ENCODE results near the gene IMP3.
A peak's percentile ranks its signal among the peaks of the same experiment; 100 is the strongest.

IMP3 gene

DNA sequence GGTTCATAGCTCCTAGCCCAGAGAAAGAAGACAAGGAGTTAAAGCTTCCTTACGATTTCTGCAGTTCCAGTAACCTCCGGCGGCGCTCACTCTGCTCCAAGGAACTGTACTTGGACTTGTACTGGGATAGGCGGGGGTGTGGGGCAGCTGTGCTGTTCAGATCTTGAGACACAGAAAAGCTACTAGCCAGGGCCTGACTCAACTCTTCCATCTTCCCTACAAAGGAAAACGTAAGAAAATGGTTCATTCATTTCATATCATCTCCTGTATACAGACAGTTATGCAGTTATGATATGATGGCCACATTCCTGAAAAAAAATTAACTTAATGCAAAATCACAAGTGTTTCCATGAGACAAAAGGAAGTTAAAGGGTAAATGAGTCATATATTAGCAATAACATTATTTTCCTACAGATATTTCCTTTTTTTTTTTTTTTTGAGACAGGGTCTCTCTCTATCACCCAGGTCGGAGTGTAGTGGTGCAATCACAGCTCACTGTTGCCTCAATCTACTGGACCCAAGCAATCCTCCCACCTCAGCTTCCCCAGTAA, 19.1 kb downstream of the IMP3 start:
- ATAC-seq: no peak

DNA sequence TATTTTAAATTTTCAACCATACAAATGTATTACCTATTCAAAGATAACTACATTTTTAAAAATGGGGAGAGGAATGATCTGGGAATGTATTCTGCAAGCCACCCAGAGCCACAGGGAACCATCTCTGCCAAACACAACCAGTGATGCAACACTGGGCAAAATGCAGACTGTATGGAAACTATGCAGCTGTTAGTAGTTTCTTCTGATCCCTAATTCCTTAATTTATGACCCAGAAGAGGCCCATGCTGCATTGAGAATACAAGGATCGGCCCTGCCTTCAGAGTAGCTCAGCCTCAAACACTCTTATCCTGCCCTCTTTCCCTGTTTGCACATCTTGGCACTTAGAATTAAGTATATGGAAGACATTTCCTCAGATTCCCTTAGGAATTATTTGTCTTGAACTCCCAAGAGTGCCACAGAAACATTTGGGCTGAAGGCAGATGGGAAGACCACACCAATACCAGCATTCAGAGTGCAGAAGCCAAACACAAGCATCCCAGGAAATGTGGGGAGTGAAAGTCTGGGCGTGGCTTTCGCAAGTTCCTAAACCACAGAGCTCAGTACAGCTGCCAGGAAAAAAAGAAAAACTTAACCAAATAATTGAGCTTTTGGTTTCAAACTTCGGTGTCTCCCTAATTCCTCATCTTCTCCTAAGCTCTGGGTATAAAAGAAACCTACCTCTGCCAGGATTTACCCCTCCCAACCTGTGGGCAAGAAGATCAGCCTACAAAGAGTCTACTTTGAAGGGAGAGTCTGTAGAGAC, 19.8 kb downstream of the IMP3 start:
- ATAC-seq: no peak

DNA sequence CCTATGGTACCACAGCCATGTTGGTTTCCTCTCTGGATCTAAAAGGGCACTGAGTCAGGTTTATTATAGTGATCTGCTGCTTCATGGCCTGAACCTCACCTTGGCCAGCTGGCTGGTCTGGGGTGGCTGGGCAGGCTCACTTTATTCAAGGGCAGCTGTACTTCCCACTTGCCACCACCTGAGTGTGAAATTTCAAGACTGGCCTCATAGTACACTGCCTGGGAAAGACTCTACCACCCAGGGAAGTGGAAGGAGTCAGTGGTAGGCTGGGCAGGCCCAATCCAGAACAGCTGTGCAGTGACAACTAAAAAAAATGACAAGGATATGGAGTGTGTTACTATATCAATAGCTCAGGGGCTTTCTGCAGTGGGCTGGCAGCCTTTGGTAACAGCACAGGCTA, 23.3 kb downstream of the IMP3 start:
- ATAC-seq: no peak

DNA sequence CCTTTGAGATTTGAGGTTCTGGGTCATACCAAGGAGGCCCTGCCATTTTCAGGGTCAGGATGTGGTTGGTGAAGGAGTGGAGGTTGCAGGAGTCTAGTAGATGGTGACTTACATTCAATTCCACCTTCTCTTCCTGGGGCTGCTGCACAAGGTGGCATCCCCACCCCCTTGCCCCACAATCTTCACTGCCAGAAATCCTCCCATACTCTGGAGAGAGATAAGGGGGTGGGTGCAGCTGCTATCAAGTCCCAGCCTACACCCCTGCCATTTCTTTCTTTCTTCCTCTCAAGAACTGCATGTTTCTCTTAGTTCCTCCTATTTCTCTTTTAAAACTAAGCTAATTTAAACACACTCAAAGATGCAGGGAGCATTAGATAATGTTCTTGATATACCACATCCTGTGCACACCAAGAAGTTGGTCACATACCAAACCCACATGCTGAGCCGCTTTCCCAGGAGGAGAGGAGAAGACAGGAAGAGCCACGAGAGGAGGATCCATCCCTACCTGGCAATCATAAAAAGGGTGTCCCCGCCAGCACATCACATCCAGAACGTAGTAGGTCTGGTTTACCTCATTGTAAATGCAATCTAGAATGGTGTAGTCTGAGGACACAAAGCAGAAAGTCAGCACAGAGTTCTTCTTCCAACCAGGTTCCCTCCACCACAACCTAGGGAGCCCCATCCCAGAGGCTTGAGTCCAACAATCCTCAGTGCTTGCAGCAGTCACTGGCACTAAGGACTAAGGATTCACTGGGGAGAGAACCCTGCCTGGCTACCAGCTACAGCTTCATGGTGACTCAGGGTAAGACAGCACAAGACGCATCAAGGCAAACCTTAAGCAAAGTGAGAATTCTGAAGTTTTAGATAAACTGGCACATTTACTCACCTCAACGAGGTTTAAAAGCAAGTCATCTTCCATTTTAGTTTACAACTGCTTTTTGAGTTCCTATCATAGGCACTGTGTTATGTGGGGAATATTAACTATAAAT, 33.0 kb downstream of the IMP3 start:
- peak; percentile 61 to 75 for ATAC-seq

DNA sequence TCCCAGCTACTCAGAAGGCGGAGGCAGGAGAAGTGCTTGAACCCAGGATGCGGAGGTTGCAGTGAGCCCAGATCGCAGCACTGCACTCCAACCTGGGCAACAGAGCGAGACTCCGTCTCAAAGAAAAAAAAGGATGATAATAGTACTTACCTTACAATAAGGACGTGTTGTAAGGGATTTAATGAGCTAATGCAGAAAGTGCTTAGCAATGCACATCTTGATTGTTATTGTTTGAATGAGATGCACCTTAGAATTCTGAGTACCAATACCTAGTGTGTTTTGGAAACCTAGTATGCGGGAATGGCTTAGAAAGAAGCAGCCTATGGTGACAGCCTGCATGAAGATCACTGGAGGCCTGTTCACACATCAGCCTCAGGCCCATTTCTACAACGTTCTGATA, 34.0 kb downstream of the IMP3 start:
- ATAC-seq: no peak

DNA sequence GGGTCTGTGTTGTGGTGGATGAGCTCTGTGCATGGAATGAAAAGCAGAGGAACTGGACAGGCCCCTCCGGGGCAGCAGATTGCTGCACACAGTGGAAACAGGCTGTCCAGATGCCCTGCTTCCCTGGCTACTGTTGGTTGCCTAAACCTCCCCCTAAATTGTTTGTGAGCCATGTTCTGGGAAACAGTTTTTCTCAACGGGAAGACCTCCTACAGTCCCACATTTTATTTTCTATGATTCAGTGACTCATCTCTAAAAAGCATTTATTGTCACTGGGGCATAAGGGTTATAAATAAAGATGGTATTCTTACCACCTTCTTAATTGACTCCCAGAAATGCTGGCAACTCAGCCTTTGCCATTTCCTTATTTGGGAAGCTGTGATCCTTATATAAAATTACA, 40.6 kb downstream of the IMP3 start:
- ATAC-seq: no peak

DNA sequence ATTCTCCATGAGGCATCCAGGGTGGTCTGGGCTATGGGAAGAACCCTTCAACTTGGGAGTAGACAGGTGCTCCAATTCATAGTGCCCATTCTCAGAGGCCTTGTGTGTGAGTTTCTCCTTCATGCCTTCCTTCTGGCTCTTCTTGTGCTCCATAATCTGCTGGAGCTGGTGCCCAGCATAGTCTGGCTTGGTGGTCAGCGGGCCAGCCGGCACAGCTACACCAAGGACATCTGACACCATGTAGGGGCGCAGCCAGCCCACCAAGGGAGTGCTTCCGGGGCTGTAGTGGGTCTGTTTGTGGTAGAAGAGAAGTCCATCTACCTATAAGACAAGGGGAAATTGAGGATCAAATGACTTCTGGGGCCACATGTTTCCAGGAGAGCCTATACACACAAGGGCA, 41.7 kb downstream of the IMP3 start:
- no peak for ATAC-seq

DNA sequence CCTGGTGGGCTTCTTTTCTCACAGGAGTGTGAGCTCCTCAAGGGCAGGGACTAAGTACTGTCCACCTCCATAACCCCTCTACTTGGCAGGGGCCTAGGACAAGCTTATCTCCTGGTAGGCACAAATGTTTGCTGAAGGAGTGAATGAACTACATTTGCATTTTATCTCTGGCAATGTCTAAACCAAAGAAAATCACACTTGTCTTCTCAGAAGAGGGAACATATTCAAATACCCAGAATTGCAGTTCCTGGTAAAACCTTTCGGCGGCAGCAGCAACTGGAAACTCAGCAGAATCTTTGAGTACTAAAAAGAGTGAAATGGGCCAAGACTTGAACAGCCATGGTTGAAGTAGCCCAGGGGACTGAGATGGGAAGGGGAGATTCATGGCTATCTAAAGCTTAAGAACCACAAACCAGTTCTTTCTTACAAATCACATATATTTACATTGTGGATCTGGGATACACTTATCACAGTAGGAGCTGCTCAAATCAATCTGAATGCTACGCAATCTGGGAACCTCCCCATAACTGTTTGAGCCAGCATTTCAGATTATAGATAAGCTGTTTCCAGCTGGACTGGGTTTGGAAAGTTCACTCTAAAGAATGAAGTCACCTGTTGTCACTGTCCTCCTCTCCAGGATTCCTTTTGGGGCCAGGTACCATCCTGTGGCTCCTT, 42.2 kb downstream of the IMP3 start:
- peak; percentile 55 to 71 for ATAC-seq

DNA sequence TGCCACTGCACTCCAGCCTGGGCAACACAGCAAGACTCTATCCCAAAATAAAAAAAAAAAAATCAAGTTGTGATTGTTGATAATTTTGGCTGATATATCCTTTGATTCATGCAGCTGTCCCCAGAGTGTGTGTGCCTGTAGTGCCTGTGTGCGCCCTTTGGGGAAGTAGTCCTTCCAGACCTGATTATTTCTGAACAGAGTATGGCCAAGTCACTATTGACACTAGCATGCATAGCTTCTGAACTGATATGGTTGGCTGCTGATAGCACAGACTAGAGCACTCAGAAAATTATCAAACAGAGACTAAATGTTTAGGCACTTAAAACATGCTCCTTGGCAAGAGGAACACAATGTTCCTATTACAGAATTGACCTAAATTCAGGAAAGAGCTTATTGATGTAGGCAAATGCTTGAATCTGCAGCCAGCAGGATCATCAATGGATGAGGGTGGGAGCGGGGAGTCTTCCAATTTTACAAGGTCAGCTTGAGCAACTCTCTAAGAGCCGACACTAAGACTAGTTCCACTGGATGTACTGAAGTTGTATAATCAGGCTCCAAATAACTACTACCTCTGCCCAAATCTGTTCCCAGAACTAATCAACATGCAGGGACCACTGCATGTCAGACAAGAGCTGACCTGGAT, 43.2 kb downstream of the IMP3 start:
- ATAC-seq: no peak

DNA sequence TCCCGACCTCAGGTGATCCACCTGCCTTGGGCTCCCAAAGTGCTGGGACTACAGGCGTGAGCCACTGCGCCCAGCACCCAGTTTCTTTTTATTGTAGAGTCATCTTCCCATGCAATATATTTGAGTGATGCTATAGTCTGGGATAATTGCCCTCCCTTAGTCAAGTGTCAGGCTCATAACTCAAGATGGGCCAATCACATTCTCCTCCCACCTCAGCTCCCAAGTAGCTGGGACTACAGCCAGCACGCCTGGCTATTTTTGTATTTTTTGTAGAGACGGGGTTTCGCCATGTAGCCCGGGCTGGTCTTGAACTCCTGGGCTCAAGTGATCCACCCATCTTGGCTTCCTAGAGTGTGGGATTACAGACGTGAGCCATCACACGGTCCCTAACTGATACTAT, 45.7 kb downstream of the IMP3 start:
- no peak for ATAC-seq

DNA sequence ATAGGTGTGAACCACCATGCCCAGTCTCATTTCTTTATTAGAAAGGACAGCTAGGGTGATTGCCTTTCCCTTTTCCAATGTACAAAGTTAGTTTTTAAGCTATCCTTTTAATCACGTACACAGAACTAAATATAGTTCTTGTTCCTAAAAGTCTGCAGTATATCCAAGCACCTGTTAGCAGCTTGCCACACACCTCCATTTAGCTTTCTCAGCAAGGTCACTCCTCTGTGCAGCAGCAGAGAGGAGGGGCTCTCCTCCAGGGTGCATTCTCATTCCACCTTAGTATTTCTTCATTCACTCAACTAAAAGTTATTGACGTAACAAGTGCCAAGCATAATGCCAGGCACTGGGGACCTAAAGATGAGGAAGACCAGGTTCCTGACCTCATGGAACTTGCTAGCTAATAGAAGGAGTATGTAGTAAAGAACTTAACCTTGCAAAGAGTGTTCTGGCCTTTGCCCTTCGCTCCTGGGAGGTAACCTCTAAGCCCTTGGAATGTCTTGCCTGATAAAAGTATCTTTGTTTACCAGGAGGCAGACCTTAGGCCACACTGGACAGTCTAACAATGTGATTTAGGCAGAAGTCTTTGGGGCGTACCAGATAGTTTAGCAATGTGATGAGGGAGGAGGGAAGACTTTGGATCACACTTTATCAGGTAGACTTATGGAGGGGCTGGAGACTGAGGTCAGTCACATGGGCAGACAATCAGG, 48.2 kb downstream of the IMP3 start:
- no peak for ATAC-seq

DNA sequence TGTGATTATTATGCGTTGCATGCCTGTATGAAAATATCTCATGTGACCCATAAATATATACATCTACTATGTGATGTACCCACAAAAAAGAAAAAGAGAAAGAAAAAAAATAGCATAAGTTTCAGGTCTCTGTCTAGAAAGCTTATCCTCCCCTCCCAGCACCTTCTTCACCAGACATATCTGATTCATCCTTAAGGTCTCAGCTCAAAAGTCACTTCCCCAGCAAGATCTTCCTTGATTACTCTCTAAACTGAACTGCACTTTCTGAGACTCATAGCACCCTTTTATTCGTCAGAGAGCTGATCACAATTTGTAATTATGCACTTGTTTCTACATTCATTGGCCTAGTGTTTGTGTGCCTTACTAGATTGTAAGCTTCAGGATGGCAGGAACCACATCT, 49.8 kb downstream of the IMP3 start:
- ATAC-seq: peak; percentile 60 to 75

Measured in activated CD4-positive, CD25-positive, alpha-beta regulatory T cell treated with anti-CD3 and anti-CD28 coated beads, Interleukin-2, amount 50 U/mL, for 24 hours (primary cell).